Stimulated activated CD4-positive, alpha-beta T cell treated with anti-CD3 and anti-CD28 coated beads, Interleukin-2, amount 100 ng/mL, for 48 hours (primary cell): ENCODE measurements around the gene BLOC1S3.
A peak's percentile ranks its signal among the peaks of the same experiment; 100 is the strongest.

ENCODE experiments used
- DNase-seq, 2 donors: peaks; one replicate each; pipeline ENCODE4 v3.0.0-alpha.2; 2020

BLOC1S3 gene

DNA sequence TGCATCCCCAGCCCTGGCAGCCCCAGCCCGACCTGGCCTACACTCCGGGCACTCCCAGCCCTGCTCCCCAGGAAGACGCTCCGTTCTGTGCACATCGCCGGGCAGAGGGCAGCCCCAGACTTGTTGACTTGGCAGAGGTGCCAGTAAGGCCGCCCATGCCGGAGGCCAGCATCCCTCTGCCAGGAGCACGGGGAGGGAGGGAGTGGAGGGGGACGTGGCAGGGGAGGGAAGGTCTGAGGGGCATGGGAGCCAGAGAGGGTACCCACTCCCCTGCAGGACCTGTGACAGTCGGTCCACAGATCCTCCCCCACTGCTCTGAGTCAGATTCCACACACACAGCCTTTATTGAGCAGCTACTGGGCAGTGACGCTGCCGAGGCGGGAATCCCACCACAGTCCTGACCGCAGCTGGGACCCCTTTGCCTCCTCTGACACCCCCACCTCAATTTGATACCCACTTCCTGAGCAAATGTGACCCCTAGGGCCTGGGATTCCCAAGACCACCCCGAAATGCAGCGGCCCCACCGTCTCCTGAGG is 15.9 kb upstream of the BLOC1S3 start:
- no peak for DNase-seq

DNA sequence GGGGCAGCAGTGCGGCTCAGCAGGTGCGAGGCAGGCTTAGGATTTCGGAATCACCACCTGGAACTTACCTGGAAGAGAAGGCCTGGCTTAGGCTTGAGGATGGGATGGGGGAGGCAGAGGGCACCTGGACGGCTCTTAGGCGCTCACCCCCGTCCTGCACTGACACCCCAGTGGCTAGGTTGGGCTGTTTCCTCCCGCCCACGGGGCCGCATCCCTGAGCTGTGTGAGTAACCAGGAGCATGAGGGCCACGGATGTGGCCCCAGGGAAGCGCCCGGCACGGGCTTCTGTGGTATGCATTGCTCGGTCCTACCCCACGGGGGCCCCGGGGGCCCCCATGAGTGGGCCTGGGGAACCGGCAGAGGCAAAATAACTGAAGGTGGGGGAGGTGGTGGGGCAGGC is 15.4 kb upstream of the BLOC1S3 start:
- no peak for DNase-seq

DNA sequence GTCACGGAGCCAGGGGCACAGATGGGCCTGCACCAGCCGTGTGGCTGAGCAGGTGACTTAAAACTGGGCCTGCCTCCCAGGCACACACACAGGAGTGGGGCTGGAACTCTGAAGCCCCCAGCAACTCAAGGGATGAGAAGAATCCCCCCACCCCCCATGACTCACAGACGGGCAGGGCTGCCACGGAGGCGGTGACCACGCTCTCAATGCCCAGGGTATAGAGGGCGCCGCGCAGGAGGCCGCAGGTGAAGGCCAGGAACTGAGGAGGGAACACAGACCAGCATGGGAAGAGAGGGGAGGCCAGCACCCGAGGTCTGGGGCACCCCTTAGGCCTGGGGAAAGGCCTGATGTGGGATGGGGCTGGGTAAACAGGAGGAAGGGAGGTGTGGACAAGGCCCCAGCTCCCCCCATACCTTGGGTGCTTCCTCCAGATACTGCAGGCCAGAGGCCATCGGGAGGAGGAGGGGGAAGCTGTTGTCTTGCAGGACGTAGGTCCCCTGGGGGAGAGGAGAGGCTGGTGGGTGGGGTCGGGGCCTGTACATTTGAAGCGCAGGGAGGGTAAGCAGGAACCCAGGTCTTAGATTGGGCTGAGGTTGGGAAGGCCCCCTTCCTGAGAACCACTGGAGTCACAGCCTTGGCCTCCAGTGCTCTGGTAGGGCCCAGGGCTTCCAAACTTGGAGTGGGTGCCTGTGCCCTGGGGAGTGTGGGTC is 14.7 kb upstream of the BLOC1S3 start:
- no peak for DNase-seq

DNA sequence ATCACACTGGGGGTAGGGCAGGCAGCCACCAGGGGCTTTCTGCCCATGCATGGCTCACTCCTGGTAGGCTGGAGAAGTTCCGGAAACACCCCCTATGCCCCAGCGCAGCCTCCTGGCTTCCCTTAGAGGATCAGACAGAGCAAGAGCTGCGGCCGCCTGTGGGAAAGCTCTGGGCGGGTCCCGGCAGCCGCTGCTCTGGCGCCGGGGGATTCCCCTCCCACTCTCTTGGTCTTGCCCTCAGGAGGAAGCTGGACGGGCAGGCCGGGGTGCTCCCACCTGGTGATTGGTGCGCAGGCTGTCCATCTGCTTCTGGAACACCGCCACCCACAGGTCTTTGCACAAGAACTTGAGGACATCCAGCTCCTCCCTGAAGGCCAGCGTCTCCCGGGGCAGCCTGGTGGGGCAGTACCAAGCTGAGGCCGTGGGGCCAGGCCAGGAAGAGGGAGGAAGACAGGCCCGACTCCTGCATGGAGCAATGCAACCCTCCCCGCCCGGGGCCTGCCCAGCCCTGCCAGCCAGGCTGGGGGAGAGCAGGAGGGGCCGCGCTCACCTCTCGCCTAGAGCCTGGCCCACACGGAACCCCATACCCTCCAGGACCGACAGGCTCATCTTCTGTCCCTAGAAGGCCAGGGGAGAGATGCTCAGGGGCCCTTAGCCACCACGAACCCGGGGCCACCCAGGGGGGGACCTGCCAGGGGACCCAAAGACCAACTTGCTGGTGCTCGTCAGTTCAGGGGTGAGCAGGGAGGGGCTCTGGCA is 13.8 kb upstream of the BLOC1S3 start:
- peak in 1 of 2 donors; percentile 55 for DNase-seq

DNA sequence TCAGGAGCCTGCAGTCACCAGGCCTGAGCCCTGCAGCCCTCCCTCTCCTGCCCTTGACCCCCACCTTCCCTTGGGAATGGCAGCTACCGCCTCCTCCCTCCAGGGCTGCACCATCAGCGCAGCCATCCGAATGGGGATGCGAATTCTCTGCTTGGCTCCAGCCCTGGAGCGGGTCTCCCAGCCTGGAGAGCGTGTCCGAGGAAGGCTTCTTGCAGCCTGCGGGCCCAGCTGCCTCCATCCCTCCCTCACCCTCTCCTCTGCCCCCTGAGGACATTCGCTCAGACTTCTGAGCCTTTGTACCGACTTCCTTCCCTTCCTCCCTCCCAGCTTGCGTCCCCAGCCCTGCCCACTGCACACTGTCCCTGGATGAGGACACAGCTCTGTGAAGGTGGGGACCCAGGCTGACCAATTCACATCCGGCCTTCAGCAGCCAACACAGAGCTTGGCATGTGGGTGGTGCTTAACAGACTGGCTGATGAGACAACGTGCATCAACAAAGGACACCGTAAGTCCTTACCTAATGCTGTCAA is 11.8 kb upstream of the BLOC1S3 start:
- no peak for DNase-seq

DNA sequence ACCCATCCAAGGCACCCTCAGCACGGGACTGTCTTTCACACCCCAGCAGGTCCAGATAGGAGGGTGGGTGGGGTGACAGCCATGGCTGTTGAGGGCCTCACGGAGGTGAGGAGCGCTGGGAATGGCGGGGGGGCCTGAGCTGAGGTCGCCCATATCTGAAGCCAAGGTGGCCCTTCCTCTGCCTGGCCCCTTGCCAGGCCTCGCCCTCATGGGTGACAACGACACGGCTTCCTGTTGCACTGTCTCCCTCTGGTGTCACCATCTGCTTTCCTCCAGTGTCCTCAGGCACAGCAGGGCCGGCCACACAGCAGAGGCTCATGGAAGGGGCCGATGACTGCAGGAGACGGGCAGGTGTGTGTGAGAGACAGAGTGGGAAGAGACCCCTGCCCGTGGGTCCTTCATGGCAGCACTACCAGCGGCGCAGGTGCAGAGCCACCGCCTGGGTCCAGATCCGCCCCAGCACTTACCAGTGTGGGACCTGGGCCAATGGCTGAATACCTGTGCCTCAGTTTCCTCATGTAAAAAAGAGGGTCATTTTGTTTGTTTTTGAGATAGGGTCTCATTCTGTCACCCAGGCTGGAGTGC is 9.7 kb upstream of the BLOC1S3 start:
- no peak for DNase-seq

DNA sequence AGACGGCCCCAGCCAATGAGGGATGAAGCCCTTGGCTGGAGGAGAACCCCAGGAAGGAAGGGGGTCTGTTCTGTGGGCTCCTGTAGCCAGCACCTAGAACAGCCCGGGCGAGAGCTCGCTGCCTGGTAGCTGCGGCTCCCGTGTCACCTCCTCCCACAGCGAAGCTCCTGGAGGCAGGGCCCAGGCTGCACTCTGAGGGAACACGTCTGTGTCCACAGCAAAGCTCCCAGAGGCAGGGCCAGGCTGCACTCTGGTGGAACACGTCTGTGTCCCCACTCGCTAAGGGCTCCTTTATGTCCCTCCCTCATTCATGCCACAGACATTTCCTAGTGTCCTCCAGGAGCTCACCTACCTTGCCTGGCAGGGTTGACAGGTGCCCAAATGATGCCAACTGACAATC is 9.0 kb upstream of the BLOC1S3 start:
- no peak for DNase-seq

DNA sequence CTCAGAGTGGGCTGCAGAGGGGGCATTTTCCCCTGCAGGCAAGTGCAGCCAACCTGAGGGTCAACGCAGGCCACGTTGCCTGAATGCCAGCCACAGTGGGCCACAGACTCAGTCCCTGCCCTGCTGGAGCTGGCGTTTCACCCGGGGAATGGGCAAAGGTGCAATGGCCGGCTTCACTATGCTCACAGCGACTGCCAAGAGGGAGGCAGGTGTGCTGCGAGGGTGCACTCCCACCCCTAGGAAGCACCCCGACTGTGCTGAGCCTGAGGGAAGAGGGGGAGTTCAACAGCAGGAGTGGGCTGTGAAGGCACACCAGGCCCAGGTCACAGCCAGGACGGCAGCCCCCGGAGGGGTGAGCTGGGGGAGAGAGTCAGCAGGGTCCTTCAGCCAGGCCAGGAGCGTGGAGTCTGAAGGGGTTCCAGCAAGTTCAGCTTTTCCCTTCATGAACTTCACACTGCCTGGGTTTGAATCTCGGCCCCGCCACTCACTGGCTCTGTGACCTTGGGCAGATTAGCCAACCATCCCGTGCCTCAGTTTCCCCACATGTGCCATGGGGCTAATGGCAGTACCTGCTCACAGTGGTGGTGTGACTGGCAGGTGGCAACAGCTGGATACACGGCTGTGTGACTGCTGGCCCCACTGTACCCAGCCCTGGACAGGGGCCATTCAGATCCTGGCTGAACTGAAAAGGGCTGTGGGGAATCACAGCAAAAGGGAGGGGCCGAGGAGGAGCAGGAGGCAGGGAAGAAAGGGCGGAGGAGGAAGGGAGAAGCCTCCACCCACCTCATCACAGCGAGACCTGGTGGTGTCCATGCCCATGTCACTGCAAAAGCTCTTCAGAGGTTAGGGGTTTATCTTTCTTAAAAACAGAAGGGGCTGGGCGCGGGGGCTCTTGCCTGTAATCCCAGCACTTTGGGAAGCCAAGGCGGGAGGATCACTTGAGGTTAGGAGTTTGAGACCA is 8.2 kb upstream of the BLOC1S3 start:
- DNase-seq = no peak

DNA sequence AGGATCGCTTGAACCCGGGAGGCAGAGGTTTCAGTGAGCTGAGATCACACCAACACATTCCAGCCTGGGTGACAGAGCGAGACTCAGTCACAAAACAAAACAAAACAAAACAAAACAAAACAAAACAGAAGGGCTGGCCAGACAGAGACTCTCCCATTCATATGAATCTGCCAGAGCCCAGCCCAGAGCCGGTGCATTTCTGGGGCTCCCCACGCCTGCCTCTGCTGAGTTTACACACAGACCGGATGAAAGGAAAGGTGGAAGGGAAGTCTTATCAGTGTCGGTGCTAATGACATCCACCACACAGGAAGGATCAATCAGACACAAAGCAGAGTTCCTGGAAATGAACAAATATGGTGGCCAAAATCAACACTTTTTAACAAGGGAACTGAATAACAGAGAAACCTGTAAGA is 7.4 kb upstream of the BLOC1S3 start:
- peak in 1 of 2 donors; percentile 16 for DNase-seq

DNA sequence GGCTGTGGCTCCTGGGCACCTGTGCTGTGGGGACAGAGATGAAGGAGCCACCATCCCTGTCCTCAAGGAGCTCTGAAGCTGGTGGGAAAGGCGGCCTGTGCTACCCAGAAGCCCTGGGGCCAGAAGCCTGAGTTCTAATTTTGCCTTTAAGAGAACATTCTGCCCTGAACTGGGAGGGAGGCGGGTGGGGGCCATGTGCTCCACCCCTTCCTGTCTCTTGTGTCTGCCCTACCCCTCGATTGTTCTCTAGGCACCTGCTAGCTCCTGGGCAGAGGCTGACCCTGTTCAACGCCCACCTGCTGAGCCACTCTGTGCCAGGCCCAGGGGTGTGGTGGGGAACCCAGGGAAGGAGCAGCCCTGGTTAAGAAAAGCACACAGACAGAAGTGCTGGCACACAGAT is 6.4 kb upstream of the BLOC1S3 start:
- no peak for DNase-seq

DNA sequence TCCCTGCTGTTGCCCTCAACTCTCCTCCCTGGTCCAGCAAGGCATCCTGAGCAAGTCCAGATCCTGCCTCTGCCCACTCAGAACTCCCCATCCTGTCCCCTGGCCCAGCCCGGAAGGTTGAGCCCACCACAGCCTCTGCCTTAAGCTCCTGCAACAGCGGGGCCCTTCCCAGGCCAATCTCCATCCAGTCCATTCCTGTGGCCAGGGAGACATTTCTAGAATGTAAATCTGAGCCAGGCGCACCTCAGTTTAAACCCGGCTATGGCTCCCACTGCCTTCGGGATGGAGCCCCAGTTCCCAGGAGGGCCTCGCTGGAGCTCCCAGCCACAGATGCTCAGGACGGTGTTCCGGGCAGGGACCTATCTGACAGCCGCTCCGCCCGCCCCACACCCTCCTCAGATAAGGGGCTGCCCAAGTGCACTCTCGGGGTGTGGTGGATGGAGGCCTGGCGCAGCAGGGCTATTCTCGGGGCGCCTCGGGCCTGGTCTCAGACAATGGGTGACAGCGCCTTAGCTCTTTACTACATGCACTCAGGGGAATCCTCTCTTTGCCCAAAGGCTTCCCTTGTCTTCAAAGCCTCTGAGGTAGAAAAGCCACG is 5.9 kb upstream of the BLOC1S3 start:
- no peak for DNase-seq

DNA sequence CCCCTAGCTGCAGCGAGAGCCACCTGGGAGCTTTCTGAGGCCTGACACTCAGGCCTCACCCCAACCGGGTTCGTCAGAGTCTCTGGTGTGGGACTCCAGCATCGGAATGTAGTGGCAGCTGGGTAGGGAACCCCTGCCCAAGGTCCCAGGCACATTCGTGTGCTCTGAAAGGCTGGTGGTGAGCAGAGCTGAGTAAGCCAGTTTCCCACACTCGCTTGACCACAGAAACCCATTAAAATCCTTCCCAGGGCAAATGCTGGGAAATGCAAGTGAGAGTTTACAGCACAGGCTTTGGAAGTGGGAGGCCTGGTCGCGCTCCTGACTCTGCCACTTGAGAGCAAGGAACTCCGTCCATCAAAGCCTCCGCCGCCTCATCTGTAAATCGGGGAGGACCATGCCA is 4.8 kb upstream of the BLOC1S3 start:
- DNase-seq = no peak

DNA sequence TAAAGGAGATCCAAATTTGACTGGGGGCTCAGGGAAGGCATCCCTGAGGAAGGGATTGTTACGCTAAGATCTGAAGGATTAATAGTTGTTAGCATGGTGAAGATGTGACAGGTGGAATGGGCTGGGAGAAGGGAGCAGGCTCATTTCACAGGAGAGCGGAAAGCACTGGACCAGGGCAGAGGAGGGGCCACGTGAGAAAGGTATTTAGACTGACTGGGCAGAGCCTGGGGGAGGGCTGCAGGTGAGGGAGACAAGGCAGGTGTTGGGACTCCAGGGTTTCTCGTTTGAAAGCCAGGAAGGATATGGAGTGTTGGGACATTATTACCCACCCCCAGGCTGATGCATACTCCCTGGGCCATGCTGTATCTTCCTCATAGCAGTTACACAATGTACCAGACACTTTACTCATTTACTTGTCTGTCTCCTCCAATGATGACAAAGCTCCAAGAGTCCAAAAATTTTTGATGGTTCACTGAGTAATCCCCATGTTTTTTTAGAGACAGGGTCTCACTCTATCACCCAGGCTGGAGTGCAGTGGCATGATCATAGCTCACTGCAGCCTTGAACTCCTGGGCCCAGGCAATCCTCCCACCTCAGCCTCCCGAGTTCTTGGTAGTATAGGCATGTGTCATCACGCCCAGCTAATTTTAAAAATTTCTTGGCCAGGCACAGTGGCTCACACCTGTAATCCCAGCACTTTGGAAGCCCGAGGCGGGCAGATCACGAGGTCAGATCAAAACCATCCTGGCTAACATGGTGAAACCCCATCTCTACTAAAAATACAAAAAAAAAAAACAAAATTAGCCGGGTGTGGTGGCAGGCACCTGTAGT is 2.9 kb upstream of the BLOC1S3 start:
- DNase-seq = no peak

DNA sequence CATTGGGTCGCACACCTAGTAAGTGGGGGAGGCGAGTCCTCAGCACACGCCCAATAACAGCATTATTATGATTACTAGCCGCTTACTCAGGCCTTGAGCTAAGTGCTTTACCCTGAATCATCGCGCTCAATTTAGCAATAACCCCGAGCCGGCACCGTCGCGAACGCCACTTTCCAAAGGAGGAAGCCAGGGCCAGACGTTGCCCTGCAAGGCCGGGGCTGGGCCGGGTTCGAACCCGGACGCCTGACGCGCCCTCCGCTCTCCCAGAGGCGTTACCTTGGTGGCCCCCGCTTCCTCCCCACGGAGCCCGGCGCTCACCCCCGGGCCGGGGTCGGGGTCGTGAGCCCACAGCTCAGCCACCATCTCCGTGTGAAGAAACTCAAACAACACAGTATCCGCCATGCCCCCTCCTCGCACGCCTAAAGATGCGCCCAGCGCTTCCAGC is 745 bp upstream of the BLOC1S3 start, which contains the start of gene TRAPPC6A:
Gene TRAPPC6A, minus strand, starts transcription at position 421 of the 445 bp plus-strand sequence. Its CDS starts 19 bp downstream, at position 402.
- no peak for DNase-seq

DNA sequence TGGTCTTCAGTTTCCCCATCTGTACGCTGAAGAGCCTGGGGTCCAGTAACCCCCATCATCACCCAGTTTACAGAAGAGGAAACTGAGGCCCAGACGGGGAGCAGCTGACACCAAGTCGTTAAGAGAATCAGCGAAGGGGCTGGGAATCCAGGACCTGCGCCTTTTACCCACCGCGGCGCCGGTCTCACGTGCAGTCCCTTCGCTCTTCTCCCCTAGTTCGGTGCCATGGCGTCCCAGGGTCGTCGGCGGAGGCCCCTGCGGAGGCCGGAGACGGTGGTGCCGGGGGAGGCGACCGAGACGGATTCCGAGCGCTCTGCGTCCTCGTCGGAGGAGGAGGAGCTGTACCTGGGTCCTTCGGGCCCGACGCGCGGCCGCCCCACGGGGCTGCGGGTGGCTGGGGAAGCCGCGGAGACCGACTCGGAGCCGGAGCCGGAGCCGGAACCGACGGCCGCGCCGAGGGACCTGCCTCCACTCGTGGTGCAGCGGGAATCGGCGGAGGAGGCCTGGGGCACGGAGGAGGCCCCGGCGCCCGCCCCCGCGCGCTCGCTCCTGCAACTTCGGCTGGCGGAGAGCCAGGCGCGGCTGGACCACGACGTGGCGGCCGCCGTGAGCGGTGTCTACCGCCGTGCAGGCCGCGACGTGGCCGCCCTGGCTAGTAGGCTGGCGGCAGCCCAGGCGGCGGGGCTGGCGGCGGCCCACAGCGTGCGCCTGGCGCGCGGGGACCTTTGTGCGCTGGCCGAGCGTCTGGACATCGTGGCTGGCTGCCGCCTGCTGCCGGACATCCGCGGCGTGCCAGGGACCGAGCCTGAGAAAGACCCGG is 698 bp downstream of the BLOC1S3 start:
- DNase-seq = peak in 1 of 2 donors; percentile 30

DNA sequence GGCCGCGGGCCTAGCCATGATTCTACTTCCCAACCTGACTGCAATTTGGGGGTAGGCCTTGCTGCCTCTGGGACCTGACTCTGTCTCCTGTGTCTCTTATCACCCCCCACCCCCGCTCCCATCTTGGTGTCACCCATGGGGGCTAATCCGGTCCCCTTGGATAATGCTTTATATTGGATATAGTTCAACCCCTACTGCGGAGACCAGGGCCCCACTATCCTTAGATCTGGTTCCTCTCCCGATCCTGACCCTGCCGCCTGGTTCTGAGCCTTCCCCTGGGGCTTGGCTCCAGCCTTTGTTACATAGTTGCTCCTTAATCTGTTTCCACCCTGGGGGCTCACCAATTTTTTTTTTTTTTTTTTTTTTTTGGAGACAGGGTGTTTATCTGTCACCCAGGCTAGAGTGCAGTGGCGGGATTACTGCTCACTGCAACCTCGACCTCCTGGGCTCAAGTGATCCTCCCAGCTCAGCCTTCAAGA is 1.3 kb downstream of the BLOC1S3 start:
- no peak for DNase-seq

DNA sequence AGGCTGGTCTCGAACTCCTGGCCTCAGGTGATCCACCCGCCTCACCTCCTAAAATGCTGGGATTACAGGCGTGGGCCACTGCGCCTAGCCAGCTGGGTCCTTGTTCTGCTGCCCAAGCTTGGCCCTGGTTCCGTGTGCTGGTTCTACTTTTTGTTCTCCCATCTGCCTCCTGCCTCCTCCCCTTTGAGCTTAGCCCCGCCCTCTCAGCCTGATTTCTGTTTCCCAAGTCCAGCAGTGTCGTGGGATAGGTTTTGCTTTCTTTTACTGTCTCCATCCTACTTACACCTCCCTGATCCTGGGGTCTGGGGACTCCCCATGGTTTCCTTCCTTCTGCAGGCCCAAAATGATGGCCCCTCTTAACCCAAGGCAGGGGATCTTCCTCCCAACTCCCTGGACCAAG is 2.4 kb downstream of the BLOC1S3 start:
- DNase-seq = no peak

DNA sequence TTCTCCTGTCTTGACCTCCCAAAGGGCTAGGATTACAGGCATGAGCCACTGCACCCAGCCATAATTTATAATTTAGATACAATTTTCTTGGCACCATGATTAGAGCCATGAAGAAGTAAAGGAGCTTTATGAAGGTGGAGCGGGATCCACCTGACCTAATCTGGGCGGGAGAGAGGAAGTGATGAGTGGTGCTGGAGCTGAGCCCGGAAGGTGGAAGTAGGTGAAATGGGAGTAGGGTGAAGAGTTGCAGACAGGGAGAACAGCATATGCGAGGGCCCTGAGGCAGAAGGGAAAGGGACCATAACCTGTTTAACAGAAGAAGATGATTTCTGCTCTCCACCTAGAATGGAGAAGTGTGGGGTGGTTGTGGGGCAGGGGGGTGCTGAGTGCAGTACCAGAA is 4.2 kb downstream of the BLOC1S3 start:
- no peak for DNase-seq

DNA sequence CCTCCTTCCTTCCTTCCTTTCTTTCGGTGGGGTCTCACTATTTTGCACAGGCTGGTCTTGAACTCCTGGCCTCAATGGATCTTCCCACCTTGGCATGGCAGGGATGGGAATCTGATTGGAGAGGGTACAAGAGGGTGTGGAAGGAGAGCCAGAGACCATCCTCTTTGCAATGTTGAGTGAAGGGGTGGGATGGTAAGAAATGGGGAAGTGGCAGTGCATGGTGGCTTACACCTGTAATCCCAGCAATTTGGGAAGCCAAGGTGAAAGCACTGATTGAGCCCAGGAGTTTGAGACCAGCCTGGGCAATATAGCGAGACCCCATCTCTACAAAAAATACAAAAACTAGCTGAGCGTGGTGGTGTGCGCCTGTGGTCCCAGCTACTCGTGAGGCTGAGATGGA is 5.5 kb downstream of the BLOC1S3 start:
- no peak for DNase-seq
